ENCODE data around the gene EFNA5. TPM values are rescaled to one million over a fixed set of nuclear protein-coding genes. Genes with fewer than 3 reads are reported as not detected.

EFNA5 gene
- polyA plus RNA-seq, 6 donors from 2014 or later: not detected

DNA sequence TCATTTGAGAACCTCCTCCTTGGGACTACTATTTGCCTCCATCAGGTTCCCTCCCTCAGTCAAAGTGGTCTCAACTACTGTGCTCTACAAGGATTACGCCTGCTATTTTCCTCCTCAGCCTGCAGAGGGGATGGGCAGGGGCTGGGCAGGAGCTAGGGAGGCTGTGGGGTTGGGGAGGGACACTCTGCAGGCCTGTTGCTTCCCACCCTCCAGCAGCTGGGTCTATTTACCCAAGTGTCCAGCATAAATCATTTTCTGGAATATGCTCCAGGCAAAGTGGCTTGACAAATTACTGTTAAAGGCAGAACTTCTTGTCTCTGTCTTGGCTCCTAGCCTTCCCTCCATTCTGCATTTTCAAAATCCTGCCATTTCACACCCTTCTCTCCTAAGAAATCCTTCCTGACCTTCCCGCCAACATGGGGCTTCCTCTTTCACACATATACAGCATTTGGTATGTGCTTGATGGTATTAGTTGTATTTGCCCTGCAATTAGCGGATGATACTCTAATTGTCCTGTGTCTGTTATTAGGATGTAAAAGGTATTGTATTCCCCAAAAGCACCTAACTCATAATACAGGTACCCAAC is 106.7 kb downstream of the EFNA5 start:
- Mint-ChIP-seq H3K9me3 (no peaks in the 10 kb centered on the region), H3K27me3 (peaks cover 0 to 16% (median 10%) of the 10 kb centered on the region in 3 donors), H3K4me1 (no peaks in the 10 kb centered on the region), H3K27ac (no peak overlapping the region), H3K4me3 (no peak overlapping the region), H3K36me3 (no peaks in the 10 kb centered on the region)
- ATAC-seq (ENCODE audit: low read depth in 2 of 2) (no peak), DNase-seq (no peak)

DNA sequence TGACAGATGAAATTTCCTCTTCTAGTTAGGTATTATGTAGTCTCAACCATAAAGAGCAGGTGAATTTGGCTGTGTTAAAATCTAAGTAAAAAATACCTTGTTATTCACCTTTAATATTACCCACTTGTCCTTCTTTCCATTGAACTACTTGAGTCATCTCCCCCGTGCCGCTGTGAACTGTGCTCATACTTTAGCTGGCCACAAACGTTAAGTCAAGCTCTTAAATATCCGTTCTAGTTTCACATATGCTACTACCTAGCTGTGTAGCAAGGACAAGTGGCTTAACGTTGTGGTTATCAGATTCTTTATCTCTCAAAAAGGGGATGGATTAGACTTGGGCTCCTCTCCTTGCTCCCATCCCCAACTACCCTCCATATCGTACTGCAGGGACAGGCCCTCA is 110.4 kb downstream of the EFNA5 start:
- Mint-ChIP-seq H3K36me3 (no peaks in the 10 kb centered on the region), H3K27me3 (peaks cover 0 to 8% (median 5%) of the 10 kb centered on the region in 3 donors), H3K27ac (no peak overlapping the region), H3K4me3 (no peak overlapping the region), H3K9me3 (no peaks in the 10 kb centered on the region), H3K4me1 (no peaks in the 10 kb centered on the region)
- ATAC-seq (ENCODE audit: low read depth in 2 of 2) (no peak), DNase-seq (no peak)

DNA sequence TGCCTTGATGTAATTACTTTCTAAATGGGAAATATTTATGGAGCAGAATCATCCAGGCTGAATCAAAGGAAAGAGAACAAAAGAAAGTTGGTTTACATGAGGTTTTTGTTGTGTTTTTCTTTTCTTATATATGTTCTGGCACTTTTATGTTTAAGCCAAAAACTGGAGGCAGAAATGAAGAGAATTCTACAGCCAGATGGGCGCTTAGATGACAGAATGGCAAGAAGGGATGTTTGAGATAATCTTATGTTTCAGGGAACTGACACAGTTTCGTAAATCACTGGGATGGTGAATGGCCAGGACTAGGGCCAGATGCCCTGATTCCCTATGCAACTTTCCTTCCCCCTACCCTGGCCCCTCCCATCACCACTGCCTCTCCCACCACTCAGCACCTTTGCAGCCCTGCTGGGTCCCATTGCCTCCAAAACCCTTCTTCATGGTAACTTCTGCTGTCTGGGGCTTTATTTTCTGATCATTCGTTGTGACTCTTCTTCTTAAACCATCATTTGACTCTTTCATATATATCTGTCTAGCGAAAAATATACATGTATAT is 111.8 kb downstream of the EFNA5 start:
- Mint-ChIP-seq H3K27me3 (peaks cover 0 to 2% (median 0%) of the 10 kb centered on the region in 3 donors), H3K36me3 (no peaks in the 10 kb centered on the region), H3K4me1 (no peaks in the 10 kb centered on the region), H3K4me3 (no peak overlapping the region), H3K27ac (no peak overlapping the region), H3K9me3 (no peaks in the 10 kb centered on the region)
- DNase-seq: no peak
- ATAC-seq (ENCODE audit: low read depth in 2 of 2): no peak

DNA sequence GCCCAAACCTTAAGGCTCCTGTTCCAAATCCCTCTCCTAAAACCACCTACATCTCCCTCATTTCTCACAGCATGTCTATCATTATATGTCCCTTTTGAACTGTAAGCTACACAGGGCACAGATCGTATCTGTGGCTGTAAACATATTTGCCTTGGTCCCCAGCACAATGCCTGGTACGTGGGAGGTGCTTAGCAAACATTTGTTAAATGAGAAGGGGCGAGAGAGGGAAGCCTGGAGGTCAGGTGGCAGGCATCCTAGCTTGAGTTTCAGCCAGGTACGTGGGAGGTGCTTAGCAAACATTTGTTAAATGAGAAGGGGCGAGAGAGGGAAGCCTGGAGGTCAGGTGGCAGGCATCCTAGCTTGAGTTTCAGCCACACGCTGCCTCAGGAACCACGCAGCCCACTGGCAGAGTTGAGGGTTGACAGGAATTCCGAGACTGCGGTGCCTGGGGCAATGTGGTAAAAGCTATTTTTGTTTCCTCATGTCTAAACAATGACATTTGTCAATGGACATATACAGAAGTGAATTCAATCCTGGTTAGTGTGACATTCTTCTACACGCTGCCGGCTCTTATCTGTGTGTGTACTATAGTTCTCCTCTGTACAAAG is 113.6 kb downstream of the EFNA5 start:
- Mint-ChIP-seq H3K36me3 (no peaks in the 10 kb centered on the region), H3K4me1 (no peaks in the 10 kb centered on the region), H3K4me3 (no peak overlapping the region), H3K9me3 (no peaks in the 10 kb centered on the region), H3K27me3 (no peaks in the 10 kb centered on the region), H3K27ac (no peak overlapping the region)
- no peak for ATAC-seq (ENCODE audit: low read depth in 2 of 2)
- no peak for DNase-seq

DNA sequence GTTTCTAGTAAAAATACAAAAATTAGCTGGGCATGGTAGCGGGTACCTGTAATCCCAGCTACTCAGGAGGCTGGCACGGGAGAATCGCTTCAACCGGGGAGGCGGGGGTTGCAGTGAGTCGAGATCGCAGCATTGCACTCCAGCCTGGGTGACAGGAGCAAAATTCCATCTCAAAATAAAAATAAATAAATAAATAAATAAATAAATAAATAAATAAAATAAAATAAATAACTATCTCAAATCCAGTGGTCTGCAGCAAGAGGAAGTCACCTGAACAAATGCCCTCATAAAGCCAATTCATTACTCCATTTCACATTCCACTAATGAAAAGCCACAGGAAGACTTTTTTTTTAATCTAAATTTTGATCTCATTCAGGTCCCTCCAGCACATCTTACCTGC is 114.2 kb downstream of the EFNA5 start:
- Mint-ChIP-seq H3K27me3 (no peaks in the 10 kb centered on the region), H3K4me3 (no peak overlapping the region), H3K4me1 (no peaks in the 10 kb centered on the region), H3K9me3 (no peaks in the 10 kb centered on the region), H3K27ac (no peak overlapping the region), H3K36me3 (no peaks in the 10 kb centered on the region)
- ATAC-seq (ENCODE audit: low read depth in 2 of 2) (no peak), DNase-seq (no peak)

DNA sequence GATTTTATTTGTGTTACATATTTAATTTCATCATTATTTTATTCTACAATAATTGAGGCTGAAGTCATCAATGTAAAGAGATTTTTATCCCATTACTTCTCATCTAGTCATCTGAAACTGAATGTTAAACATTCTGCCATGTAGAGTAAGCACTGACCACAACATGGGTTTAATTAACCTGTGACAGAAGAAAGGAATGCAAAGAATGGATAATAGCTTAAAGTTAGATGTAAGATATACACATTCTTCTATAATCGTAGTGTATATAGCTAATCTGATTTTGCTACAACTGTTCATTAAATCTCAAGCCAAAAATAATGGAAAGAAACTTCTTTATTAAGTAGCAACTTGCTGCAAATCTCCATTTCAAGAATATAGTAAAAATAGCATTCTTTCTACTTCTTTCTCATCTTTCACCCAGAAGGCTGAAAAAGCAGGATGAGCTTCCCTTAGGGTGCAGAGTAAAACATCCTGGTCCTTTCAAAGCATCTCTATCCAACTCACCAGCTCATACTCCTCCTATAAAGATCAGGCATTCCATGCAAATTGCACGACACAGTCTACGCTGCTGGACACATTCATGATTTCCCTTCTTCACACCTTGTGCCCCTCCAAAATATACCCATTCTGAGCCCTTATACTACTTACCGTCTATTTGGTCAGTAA is 115.2 kb downstream of the EFNA5 start:
- ATAC-seq (ENCODE audit: low read depth in 2 of 2) (no peak), DNase-seq (no peak)
- no peaks in the 10 kb centered on the region for H3K9me3 Mint-ChIP-seq
- no peak overlapping the region for H3K4me3 Mint-ChIP-seq
- no peaks in the 10 kb centered on the region for H3K36me3 Mint-ChIP-seq
- H3K4me1 Mint-ChIP-seq: no peaks in the 10 kb centered on the region
- no peak overlapping the region for H3K27ac Mint-ChIP-seq
- no peaks in the 10 kb centered on the region for H3K27me3 Mint-ChIP-seq

DNA sequence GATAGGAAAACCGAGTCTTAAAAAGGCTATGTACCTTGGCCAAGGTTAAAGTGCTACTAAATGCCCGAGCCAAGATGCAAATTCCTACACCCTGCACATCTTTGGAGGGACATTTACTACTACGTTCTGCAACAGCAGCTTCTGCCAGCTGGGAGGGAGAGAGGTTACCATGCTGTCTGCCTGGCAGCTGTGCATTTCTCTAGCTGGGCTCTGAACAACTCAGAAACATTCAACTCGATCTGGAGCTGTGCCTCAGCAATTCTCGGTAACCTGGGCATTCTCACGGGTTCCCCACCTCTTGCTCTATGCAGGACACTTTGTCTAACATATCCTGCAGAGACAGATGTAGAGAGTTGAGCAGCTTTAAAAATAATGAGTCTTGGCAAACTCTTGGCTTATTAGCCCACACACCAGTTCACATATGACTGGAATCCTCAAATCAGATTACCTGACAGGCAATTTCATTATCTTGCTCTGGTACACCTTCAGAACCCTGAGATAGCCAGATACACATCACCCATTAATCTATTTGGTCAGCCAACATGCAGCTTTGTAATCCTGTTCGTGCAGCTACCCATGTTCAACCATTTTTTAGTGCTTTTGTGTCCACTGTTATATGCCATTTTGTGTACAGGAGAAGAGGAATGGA is 115.8 kb downstream of the EFNA5 start:
- H3K9me3 Mint-ChIP-seq: no peaks in the 10 kb centered on the region
- no peaks in the 10 kb centered on the region for H3K36me3 Mint-ChIP-seq
- H3K4me1 Mint-ChIP-seq: no peaks in the 10 kb centered on the region
- ATAC-seq (ENCODE audit: low read depth in 2 of 2) (no peak), DNase-seq (no peak)
- H3K27ac Mint-ChIP-seq: no peak overlapping the region
- H3K4me3 Mint-ChIP-seq: no peak overlapping the region
- H3K27me3 Mint-ChIP-seq: no peaks in the 10 kb centered on the region

DNA sequence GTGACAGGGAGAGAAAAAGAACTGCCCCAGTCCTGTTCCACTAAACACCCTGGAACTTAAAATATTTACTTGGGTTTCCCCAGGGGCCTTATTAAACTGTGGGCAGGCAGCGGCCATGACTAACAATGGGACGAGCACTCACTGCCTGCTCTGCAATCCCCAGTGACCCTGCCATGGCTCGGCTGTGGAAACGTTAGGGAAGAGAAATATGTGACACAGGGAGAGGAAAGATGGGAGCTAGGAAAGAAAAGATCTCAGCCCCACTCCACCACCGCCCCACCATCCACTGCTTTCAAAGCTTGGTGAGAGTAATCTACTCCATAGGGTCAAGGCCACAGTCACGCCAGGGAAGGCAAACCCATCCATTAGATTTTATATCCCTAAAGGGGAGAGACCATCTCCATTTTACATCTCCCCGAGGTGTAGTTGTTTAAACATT is 117.6 kb downstream of the EFNA5 start:
- no peaks in the 10 kb centered on the region for H3K9me3 Mint-ChIP-seq
- no peak overlapping the region for H3K4me3 Mint-ChIP-seq
- H3K36me3 Mint-ChIP-seq: no peaks in the 10 kb centered on the region
- H3K4me1 Mint-ChIP-seq: no peaks in the 10 kb centered on the region
- H3K27me3 Mint-ChIP-seq: no peaks in the 10 kb centered on the region
- no peak for DNase-seq
- H3K27ac Mint-ChIP-seq: no peak overlapping the region
- ATAC-seq (ENCODE audit: low read depth in 2 of 2): no peak

DNA sequence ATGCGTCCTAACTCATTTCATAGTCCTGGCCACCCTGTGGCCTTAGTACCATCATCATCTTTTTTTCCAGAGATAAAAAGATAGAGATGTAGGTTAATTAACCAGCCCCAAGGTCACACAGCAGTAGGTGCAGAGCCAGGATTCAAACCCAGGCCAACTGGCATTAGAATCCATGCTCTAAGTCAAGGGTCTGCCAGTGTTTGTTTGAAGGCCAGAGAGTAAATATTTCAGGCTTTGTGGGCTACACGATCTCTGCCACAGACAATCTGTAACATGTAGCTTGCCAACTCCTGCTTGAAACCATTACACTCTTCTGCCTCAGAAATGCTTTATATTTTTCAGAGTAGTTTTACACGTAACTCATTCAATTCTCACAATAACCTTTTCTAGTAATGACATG is 119.6 kb downstream of the EFNA5 start:
- ATAC-seq (ENCODE audit: low read depth in 2 of 2) (no peak), DNase-seq (no peak)
- H3K4me1 Mint-ChIP-seq: no peaks in the 10 kb centered on the region
- no peak overlapping the region for H3K4me3 Mint-ChIP-seq
- H3K36me3 Mint-ChIP-seq: no peaks in the 10 kb centered on the region
- no peaks in the 10 kb centered on the region for H3K27me3 Mint-ChIP-seq
- H3K9me3 Mint-ChIP-seq: no peaks in the 10 kb centered on the region
- no peak overlapping the region for H3K27ac Mint-ChIP-seq

DNA sequence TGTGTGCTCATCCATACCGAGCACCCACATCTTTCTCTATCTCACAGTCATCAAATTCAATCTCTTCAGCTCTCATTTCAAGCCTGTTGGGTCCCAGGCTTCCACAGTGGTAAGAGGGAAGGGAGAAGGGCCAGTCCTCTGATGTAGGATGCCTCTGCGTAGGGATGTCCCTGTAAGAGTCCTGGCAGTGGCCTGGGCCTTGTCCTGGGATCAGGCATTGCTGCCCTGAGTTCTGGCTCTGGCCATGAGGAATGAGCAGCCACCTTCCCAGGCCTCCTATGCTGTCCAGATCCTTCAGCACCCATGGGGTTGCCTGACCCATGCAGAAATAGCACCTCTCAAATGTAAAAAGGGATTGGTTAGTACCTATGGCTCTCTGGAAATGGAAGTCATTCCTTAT is 121.2 kb downstream of the EFNA5 start:
- no peak for ATAC-seq (ENCODE audit: low read depth in 2 of 2)
- Mint-ChIP-seq H3K4me3 (no peak overlapping the region), H3K36me3 (no peaks in the 10 kb centered on the region), H3K27ac (no peak overlapping the region), H3K4me1 (no peaks in the 10 kb centered on the region), H3K9me3 (no peaks in the 10 kb centered on the region), H3K27me3 (no peaks in the 10 kb centered on the region)
- no peak for DNase-seq

DNA sequence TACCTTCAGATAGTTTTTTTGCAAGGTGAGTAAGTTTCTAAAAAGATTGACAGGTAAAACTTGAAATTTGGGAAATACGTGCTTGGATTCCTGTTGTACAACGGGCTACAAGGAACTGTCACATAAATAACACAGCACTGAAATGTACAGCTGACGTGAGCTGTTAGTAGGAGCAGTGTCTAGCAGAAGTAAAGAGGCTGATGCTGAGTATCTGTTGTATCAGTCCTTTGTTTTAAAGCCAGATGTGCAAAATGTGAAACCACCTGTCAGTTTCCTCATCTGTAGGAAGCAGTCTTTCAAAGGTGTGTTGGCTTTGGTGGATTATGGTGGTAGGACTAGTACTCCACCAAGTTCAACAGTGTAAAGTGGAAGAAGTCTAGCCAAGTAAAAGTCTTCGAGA is 122.3 kb downstream of the EFNA5 start:
- no peaks in the 10 kb centered on the region for H3K36me3 Mint-ChIP-seq
- no peak overlapping the region for H3K4me3 Mint-ChIP-seq
- no peak for ATAC-seq (ENCODE audit: low read depth in 2 of 2)
- H3K4me1 Mint-ChIP-seq: no peaks in the 10 kb centered on the region
- H3K9me3 Mint-ChIP-seq: no peaks in the 10 kb centered on the region
- H3K27ac Mint-ChIP-seq: no peak overlapping the region
- H3K27me3 Mint-ChIP-seq: no peaks in the 10 kb centered on the region
- DNase-seq: no peak

DNA sequence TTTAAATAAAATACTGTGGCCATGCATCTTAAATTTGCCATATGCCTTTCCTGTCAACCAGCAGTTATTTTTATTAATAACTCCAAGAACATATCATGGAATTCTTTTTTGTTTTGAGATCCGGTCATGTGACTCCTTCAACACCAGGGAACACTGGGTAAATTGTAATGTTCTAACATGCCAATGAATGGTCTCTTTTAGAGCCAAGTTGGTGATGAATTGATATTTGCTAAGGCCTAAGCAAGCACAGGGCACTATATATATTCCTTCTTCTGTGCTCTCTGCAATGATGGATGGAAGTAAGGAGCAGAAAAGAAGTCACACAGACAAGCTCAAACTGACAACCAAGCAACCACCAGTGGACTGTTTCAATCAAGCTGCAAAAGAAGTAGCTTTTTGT is 124.0 kb downstream of the EFNA5 start:
- no peaks in the 10 kb centered on the region for H3K36me3 Mint-ChIP-seq
- H3K9me3 Mint-ChIP-seq: no peaks in the 10 kb centered on the region
- peaks cover 0 to 2% (median 0%) of the 10 kb centered on the region in 3 donors for H3K4me1 Mint-ChIP-seq
- H3K4me3 Mint-ChIP-seq: no peak overlapping the region
- no peaks in the 10 kb centered on the region for H3K27me3 Mint-ChIP-seq
- H3K27ac Mint-ChIP-seq: no peak overlapping the region
- ATAC-seq (ENCODE audit: low read depth in 2 of 2): no peak
- no peak for DNase-seq

DNA sequence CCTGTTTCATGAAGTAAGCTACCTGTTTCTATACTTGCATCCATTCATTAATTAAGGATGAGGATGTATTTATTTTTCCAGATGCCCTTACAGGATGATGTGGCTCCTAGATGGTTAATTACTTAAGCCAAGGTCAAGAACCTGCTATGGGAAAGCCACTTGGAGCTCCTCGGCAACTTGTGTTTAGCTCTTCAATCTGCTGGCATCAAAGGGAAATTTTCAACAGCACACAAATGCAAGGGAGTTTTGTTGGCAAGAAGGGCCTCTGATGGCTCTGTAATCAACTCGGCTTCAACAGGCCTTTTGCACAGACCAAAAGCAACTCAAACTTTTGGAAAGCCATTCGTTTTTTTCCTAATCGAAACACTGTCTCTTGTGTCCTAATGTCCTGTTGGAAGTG is 125.3 kb downstream of the EFNA5 start:
- Mint-ChIP-seq H3K9me3 (no peaks in the 10 kb centered on the region), H3K27me3 (no peaks in the 10 kb centered on the region), H3K27ac (no peak overlapping the region), H3K4me3 (no peak overlapping the region), H3K4me1 (peaks cover 0 to 2% (median 0%) of the 10 kb centered on the region in 3 donors), H3K36me3 (no peaks in the 10 kb centered on the region)
- DNase-seq (no peak), ATAC-seq (ENCODE audit: low read depth in 2 of 2) (no peak)

DNA sequence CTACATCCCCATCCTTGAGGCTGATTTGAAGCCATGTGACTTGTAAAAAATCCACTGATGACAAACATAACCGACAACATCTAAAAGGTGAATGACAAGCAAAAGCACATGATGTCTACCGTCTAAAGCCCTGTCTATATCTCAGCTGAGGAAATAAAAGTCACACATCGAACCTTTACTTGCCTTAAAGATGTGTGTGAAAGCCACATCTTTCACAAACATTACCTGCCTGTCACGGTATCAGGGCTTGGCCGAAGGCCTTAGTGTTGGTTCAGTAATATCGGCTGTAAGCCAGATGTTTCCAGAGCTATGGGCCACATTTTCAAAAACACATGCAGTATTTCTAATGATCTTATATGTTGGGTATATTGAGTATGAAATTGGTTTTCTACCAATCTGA is 125.8 kb downstream of the EFNA5 start:
- peaks cover 0 to 2% (median 0%) of the 10 kb centered on the region in 3 donors for H3K4me1 Mint-ChIP-seq
- DNase-seq: no peak
- no peak overlapping the region for H3K4me3 Mint-ChIP-seq
- H3K9me3 Mint-ChIP-seq: no peaks in the 10 kb centered on the region
- no peaks in the 10 kb centered on the region for H3K27me3 Mint-ChIP-seq
- H3K36me3 Mint-ChIP-seq: no peaks in the 10 kb centered on the region
- no peak overlapping the region for H3K27ac Mint-ChIP-seq
- no peak for ATAC-seq (ENCODE audit: low read depth in 2 of 2)

Measured in naive B cell (primary cell).